M059J (cell line): ENCODE results near the gene ADAMTS12. TPM values are rescaled to one million over a fixed set of nuclear protein-coding genes. Genes with fewer than 3 reads are reported as not detected.

Experiments
- DNase-seq: peaks from one replicate; pipeline ENCODE4 v3.0.0-alpha.2; 2012; ENCODE audit warnings: low read depth
- total RNA-seq: library from RNA; depleted of rRNA; stranded (reverse); fragments of >200 nt; shearing (Covaris generic); gene quantifications from 2 replicates; pipeline ENCODE4 v1.2.3, GENCODE V29; 2014

Gene ADAMTS12
- total RNA-seq, 1 experiment from 2014 or later = 16.7 TPM

GRCh38 chr5:33808699-33809098, 83.1 kb downstream of the ADAMTS12 start:
- peak; percentile 46 for DNase-seq

- DNase-seq = peak; percentile 56
Measured at GRCh38 chr5:33807771-33808170, 84.0 kb downstream of the ADAMTS12 start.

DNA sequence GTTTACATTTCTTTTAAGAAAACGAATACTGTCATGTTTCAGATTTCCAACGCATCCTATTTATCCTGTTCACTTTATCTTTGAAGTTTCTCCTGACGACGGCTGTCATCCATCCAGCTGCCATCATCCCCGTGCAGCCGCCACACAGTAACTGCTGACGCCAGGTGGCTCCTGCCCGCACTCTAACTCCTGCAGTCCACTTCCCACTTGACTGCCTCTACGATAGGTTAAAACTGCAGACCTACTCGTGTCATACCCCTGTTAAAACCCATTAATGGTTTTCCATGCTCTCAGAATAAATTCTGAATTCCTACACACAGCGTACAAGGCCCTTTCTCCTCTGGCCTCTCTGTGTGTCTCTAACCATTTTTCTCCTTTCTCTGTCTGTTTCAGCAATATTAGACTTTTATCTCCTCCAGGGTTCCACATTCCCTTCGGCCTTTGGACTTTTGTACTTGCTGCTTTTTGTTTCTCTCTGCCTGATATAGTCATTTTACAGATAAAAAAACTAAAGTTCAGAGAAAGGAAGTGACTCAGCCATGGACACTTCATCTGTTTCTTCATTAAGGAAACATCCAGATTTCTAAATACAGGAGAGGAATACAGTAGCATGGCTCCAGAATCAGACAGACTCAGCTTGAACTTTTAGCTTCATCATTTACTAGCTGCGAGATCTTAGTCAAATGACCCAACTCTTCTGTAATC, 84.9 kb downstream of the ADAMTS12 start:
- DNase-seq = peak; percentile 77

GRCh38 chr5:33801292-33801691, 90.5 kb downstream of the ADAMTS12 start:
- no peak for DNase-seq

DNA sequence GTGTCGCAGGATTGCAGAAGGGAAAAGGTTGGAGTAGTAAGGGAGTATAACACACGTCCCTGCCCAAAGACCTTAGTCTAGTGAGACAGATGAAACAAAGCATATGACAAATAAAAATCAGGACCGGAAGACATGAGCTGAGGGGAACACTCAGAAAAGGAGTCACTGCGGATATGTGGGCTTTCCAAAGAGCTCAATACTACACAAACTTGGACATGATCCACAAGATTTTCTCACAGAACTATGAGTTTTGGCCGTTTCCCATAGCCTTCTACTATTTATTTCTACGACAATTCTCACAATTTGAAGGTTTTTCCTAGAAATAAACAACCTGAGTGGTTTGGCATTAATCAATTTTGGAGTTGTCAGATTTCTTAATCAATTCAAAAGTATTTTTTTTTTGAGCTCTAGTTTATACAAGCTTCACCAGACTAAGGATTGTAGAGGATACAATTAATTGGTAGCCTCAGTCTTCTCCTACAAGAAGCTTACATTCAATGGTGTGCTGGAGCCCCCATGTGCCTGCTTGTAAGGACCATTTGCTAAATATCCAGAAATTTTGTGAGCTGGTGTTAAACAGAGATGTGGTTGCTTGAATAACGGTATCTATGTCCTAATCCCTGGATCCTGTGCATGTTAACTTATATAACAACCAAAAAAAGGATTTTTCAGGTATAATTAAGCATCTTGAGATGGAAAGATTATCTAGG, 91.4 kb downstream of the ADAMTS12 start:
- no peak for DNase-seq

GRCh38 chr5:33795496-33795895, 96.3 kb downstream of the ADAMTS12 start:
- peak; percentile 51 for DNase-seq

DNA sequence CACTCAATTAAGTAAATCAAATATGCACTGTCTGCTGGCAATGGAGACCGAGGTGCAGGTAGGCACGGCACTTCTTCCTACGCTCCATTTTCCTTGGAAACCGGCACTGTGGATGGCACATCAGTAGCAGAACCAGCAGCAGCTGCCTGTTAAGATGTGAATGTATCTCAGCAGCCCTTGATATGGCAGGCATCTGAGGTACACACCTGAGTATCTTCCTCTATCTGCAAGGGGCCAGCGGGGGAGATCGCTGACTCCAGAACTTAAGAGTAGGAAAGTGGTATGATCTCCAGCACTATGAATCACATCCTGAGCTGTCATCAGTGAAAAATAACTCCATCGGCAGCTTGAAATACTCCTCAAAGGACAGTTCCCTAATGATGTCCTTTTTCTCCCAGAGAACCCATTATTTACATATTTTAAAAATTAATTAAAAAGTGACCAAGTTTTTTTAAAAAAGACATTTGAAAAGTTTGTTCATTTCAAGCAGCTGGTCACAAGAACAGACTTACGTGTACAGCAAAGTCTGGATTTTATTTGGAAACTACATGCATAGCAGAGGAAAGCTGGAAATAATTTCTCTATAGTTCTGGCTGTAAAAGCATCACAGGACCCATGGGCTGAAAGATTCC, 97.1 kb downstream of the ADAMTS12 start:
- DNase-seq = peak; percentile 64

- no peak for DNase-seq
Measured at GRCh38 chr5:33793836-33794549, 97.8 kb downstream of the ADAMTS12 start.

DNA sequence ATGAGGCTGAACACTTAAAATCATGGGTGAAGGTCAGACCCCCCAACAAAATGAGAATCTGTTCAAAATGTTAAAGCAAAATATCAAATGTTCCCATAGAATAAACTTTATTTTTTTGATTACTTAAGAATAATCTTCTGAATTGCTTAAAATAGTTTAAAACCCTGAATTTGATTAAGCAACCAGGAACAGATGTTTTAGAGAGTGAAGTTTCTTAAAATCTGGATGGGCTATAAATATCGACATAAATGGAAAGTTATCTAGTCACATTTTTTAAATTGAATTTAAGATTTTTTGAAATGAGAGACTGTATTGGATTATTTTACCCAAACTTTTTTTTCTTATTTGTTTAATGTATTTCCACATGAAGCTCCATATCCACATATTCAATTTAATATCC, 98.5 kb downstream of the ADAMTS12 start:
- DNase-seq = no peak

- no peak for DNase-seq
Measured at GRCh38 chr5:33792559-33792958, 99.2 kb downstream of the ADAMTS12 start.

DNA sequence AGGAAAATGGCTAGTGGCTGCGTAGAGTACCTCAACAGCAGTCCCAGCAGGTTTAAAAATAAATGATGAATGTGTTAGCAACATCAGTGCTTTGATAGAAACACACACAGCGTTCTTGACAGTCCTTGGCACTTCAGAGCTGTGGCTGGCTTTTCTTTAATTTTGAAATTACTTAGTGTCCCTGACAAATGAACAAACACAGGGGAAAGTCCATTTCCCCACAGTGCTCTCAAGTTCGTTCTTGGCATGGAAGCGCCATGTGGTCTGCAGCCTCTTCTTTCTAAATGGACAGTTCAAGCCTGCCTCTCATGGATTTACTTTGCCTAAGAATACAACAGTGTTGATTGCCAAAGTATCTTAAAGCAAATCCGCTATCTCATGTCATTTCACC, 102.2 kb downstream of the ADAMTS12 start:
- DNase-seq = no peak

GRCh38 chr5:33788922-33789566, 102.7 kb downstream of the ADAMTS12 start:
- peak; percentile 98 for DNase-seq

GRCh38 chr5:33785571-33785970, 106.2 kb downstream of the ADAMTS12 start:
- DNase-seq = no peak

GRCh38 chr5:33781286-33781685, 110.5 kb downstream of the ADAMTS12 start:
- DNase-seq = peak; percentile 92

DNA sequence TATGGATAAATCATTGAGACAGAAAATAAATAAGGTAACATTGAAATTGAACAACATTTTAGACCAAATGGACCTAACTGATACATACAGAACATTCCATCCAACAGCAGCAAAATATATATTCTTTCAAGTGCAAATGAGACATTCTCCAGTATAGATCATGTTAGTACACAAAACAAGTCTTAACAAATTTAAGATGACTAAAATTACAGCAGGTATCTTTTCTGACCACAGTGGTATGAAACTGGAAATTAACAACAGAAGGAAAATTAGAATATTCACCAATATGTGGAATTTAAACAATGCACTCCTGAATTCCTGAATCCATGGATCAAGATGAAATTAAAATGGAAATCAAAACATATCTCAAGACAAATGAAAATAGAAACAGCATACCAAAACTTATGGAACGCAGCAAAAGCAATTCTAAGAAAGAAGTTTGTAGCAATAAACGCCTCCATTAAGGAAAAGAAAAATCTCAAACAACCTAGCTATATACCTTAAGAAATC, 115.6 kb downstream of the ADAMTS12 start:
- DNase-seq = no peak

GRCh38 chr5:33774341-33774740, 117.4 kb downstream of the ADAMTS12 start:
- no peak for DNase-seq

DNA sequence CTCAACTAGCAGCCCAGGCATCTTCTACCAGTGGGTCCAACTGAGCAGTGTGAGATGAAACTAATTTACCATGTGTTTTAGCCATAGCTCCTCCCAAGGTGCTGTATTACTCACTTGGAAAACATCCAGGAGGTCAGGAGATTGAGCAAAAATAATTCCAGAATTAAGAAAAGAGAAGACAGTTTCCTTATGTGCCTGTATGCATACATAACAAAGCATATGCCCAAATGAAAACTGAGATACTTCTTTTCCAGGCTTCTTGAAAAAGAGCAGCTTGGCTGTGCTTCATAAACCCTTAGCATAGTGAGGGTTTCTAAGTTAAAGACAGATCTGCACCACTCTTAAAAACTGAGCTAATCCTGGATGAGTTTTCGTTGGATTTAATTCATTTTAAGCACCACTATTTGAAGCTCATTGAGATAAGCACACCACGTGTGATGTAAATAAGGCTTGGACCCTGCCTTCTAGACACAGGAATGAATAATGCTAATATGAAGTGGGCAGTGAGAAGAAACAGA, 119.4 kb downstream of the ADAMTS12 start:
- peak; percentile 75 for DNase-seq

DNA sequence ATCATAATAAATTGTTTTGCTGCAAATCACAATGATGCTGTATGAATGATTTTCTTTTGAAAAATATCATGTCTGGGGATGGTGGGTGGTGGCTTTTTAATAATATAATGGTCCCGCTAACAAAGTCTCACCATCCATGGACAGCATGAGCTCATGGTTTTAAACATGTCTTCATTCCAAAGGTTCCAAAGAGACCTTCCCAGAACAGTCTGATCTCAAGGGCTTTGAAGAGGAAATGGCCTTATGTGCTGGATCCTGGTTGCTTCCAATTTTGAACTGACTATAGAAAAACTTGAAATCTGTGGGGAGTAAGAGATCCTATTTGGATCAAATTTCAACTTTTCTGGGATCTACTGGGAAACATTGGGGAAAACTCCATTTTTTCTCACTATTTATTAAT, 121.8 kb downstream of the ADAMTS12 start:
- DNase-seq = no peak

DNA sequence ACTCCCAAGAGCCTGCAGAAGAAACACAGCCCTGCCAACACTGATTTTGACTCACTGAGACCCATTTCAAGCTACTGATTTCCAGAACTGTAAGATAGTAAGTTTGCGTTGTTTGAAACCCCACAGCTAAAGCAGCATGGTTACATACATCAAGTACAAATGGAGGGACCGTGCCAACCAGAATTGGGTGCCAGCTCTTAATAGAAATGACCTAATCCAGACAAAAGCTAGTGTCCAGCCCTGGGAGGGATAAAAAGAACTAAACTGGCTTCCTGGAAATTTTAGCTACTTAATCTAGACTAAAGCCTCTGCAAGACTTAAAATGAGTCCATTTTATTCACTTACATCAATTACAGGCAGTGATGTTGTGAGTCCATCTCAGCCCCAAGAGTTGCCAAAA, 122.6 kb downstream of the ADAMTS12 start:
- DNase-seq = peak; percentile 25

DNA sequence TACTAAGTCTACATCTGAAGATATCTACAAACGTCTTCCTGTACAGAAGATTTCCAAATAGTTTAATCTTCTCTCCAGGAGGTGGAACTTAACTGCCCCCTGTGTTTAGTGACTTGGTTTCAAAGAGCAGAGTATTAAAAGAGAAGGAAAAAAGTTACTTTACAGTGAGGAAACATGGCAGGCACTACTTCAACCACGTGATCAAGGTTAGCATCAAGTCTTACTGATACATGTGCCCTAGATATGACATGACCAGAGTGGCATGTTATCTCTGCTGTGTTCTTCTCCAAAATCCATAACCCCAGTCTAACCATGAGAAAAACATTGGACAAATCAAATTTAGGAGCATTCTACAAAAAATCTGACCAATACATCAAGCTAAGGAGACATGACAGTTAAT, 125.8 kb downstream of the ADAMTS12 start:
- DNase-seq = no peak

- no peak for DNase-seq
Measured at GRCh38 chr5:33764786-33765185, 127.0 kb downstream of the ADAMTS12 start.
